Gastroesophageal sphincter (tissue), 4 donors: Measurements from ENCODE around the gene POMZP3. TPM values are rescaled to one million over a fixed set of nuclear protein-coding genes. Genes with fewer than 3 reads are reported as not detected.
A peak's percentile ranks its signal among the peaks of the same experiment; 100 is the strongest.
"Not testable (repeated sequence)": the region's sequence is repeated elsewhere in the genome, so short reads cannot be mapped to it uniquely, and the experiment has no call there.

Source experiments
- ATAC-seq: fragments of 150-250 bp; one replicate; pipeline ENCODE4 v1.9.1; 2016; ENCODE audit warnings: mild to moderate bottlenecking, moderate library complexity
- H3K27ac ChIP-seq, 4 donors: fragments of 200-600 bp; sonication (generic) in 3 of 4; 1 replicate in 3 of 4; 2 replicates in 1 of 4; pipeline ENCODE4 v1.5.1; 2016 to 2019
- H3K27me3 ChIP-seq: fragments of 200-600 bp; sonication (generic); one replicate; pipeline ENCODE4 v1.5.1; 2019
- H3K36me3 ChIP-seq, 2 donors: fragments of 200-600 bp; sonication (generic); one replicate each; pipeline ENCODE4 v1.5.1; 2019; ENCODE audit warnings: control low read depth in 1 of 2
- H3K4me1 ChIP-seq, 3 donors: fragments of 200-600 bp; sonication (generic); 1 replicate in 2 of 3; 2 replicates in 1 of 3; pipeline ENCODE4 v1.5.1; 2016 to 2019; ENCODE audit warnings: control low read depth in 2 of 3
- H3K4me3 ChIP-seq, 2 donors: fragments of 200-600 bp; sonication (generic); one replicate each; pipeline ENCODE4 v1.5.1; 2019; ENCODE audit warnings: mild to moderate bottlenecking in 1 of 2, moderate library complexity in 1 of 2
- H3K9me3 ChIP-seq, 3 donors: fragments of 200-600 bp; sonication (generic); one replicate each; pipeline ENCODE4 v1.5.1; 2017 to 2019; ENCODE audit warnings: control low read depth in 2 of 3
- CTCF ChIP-seq, 4 experiments: fragments of 200-600 bp in 2 of 4; fragments of 450-650 bp in 2 of 4; sonication (generic) in 1 of 4; IDR thresholded peaks; one replicate each; pipeline ENCODE4 v1.5.1; 2017 to 2019; ENCODE audit warnings: antibody characterized with exemption in 4 of 4, mild to moderate bottlenecking in 2 of 4, moderate library complexity in 2 of 4
- POLR2A ChIP-seq, 2 donors: fragments of 450-650 bp; IDR thresholded peaks; one replicate each; pipeline ENCODE4 v1.6.1; 2017; ENCODE audit warnings: antibody characterized with exemption in 2 of 2, mild to moderate bottlenecking in 2 of 2, moderate library complexity in 1 of 2
- WGBS, 2 donors: methylation state at CpG; one replicate each; pipeline ENCODE4 v1.1.5; 2018; ENCODE audit warnings: low coverage in 1 of 2; 5-methylcytosine and 5-hydroxymethylcytosine counted together
- total RNA-seq, 4 donors: library from RNA; depleted of rRNA; stranded (reverse); fragments of >200 nt; gene quantifications; one replicate each; pipeline ENCODE4 v1.1.0, GENCODE V29; 2016

The POMZP3 gene
- 1 to 10 TPM; 3.5 to 8.6 (median 7.2) TPM for total RNA-seq

DNA sequence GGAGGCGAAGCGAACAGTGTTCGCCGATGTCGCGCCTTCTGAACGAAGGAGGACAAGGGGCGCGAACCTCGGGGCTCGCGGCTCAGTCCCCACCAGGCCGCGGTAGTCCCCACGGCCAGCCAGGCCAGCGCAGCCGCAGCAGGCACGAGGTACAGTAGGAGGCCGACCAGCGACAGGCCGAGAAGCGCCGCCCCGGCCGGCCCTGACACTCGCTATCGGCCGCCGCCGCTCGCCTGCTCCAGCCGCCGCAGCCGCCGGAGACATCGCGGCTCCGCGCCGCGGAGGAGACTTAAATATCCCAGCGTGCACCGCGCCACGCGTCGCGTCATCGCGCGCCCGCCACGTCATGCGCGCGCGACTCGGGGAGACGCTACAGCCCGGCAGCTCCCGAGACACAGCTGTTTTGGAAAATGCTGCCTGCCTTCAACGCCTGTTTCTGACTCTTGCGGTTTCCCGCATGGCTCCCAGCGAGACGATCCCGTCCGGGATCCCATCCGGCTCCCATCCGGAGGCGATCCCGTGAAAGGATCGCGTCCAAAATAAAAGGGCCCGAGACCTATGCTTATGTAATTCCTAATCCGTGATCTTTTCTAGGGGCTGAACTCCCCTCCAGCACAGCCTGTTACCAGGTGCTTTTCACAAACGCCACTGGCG, at the start of gene POMZP3:
Gene POMZP3, minus strand, starts transcription at position 291 of the 654 bp plus-strand sequence. CDS start 1,215 bp downstream, outside the sequence.
- Histone ChIP-seq H3K36me3 (peaks cover 0 to 16% of the 10 kb centered on the region in 2 donors), H3K4me1 (peaks cover 0 to 12% (median 0%) of the 10 kb centered on the region in 3 donors)

GRCh38 chr7:76675783-76676182, 48.7 kb upstream of the POMZP3 start:
- H3K9me3 ChIP-seq, H3K27ac ChIP-seq, H3K27me3 ChIP-seq, ATAC-seq, H3K4me3 ChIP-seq, H3K36me3 ChIP-seq, H3K4me1 ChIP-seq: not testable (repeated sequence)
- 54 to 84% methylated on average over 2 of the region's 2 CpGs for WGBS, 2 donors

More for the DNA sequence above, at the start of gene POMZP3:
- WGBS, 2 donors = no CpG with 5 or more reads among the region's 78 CpGs
- ATAC-seq = peak; percentile 96
- TF ChIP-seq POLR2A (IDR thresholded peaks at IDR 0.05) = peak; percentile 59 to 87
- H3K4me3 ChIP-seq = peak within 1 kb of the TSS; percentile 59 to 96
- not testable (repeated sequence) for H3K9me3 ChIP-seq, H3K27me3 ChIP-seq
- H3K27ac ChIP-seq = peak within 1 kb of the TSS; percentile 83 to 99 (median 88)

DNA sequence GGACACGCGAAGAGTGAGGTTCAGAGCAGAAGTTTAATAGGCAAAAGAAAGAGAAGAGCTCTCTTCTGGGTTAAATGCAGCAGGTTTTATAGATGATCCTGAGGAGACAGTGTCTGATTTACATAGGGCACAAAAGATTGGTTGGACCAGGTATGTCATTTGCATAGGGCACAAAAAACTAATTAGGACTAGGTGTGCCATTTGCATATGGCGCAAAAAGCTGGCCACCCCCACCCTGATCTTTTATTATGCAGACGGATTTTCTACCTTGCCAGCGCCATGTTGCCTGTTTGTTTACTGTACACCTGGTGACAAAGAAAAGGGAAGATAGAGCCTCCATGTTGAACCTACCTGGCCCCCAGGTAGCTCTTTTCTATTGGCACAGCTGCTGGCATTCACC, 46.3 kb upstream of the POMZP3 start:
- not testable (repeated sequence) for ATAC-seq, H3K4me3 ChIP-seq, H3K9me3 ChIP-seq, H3K27ac ChIP-seq, H3K4me1 ChIP-seq, H3K27me3 ChIP-seq, H3K36me3 ChIP-seq
- WGBS, 2 donors = 88 to 92% methylated on average over 3 of the region's 5 CpGs

DNA sequence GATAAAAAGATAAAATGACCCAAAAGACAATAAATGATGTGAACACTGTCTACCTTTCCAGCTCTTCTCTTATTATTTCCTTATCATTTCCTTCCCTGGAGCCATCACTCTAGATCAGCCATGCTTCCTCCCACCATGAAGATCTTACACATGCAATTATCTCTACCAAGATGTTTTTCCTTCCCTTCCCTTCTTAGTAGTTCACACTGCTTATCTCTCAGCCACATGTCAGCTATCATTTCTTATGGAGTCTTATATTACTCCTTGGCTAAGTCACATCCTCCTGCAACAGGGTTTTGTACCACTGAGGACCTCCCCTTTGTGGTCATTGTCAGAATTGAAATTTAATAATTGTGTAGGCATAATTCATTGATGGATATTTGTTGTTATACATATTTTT, 32.1 kb upstream of the POMZP3 start:
- H3K4me3 ChIP-seq, H3K27ac ChIP-seq, H3K9me3 ChIP-seq, ATAC-seq, H3K4me1 ChIP-seq, H3K36me3 ChIP-seq, H3K27me3 ChIP-seq: not testable (repeated sequence)

DNA sequence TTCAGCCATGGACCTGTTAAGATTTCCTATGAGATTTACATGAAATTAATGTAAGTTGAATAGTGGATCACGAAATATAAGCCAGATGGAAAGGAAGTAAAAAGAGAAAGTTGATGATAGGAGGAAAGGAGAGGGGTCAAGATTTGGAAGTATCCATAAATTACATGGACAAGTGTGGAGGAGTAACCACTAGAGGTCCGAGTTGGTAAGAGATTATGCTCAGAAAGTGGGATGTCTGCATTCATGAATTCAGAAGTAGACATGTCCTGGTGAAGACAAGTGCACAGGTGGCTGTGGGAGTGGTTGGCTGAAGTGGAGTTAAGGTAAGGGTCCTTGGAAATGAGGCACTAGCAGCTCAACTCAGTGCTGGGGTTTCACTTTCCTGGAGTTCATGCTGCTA, 29.3 kb upstream of the POMZP3 start:
- not testable (repeated sequence) for H3K27ac ChIP-seq, ATAC-seq, H3K36me3 ChIP-seq, H3K4me1 ChIP-seq, H3K9me3 ChIP-seq, H3K4me3 ChIP-seq, H3K27me3 ChIP-seq
- WGBS, 2 donors = 53 to 80% methylated on average over 1 to 2 of the region's 2 CpGs

DNA sequence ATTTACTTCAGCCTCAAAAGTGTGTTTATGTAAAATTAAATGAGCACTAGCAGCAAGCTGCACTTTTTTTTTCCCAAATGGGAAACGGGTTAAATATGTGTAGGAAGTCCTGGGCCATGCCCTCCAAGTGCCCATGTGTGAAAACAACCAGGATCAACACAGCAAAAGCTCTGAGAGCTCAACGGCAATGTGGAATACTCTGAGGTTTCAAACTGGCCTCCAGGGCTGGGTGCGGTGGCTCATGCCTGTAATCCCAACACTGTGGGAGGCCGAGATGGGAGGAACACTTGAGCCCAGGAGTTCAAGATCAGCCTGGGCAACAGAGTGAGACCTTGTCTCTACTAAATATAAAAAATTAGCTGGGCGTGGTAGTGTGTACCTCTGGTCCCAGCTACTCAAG, 15.5 kb upstream of the POMZP3 start:
- H3K4me1 ChIP-seq, H3K9me3 ChIP-seq, ATAC-seq, H3K36me3 ChIP-seq, H3K27ac ChIP-seq, H3K27me3 ChIP-seq, H3K4me3 ChIP-seq: not testable (repeated sequence)
- WGBS, 2 donors = no CpG with 5 or more reads among the region's 5 CpGs

DNA sequence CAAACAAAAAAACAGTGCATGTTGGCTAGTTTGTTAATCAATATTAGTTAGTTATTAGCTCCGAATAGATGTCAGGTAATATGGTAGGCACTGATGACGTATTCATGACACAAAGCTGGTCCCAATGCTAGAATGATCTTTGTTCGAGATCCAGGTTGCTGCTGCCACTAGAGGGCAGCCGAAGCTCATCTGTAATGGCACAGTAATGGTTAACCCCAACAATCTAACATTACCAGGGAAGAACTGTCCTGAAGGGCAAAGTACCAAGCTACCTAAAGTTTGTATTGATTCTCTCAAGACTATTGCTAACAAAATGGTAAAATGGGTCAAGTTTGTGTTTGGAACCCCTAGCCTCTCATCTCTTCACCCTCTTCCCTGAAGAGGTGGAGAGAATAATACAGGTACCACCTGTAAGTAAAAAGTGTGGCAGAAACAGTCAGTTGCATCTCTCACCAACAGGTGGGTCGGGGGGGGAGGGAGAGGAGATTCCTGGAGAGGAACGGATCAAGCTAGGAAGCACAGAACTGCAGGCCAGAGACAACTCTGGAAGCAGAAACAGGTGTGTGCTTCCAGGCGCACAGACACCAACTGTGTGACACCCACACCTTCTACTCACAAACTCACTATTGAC, 10.1 kb upstream of the POMZP3 start:
- H3K4me1 ChIP-seq, H3K4me3 ChIP-seq, H3K36me3 ChIP-seq, H3K27ac ChIP-seq, H3K9me3 ChIP-seq, H3K27me3 ChIP-seq: not testable (repeated sequence)
- TF ChIP-seq CTCF (IDR thresholded peaks at IDR 0.05) = peak in 2 of 4 experiments; percentile 9 to 47
- ATAC-seq = peak; percentile 78
- 0 to 5% methylated on average over 1 to 4 of the region's 7 CpGs for whole genome bisulfite sequencing, 2 donors

- peak overlapping the region; percentile 83 to 99 (median 88) for H3K27ac ChIP-seq
- ATAC-seq = peak; percentile 71
Measured at GRCh38 chr7:76626581-76626980, 498 bp downstream of the POMZP3 start.

GRCh38 chr7:76619439-76620190, 7.5 kb downstream of the POMZP3 start:
- not testable (repeated sequence) for H3K4me3 ChIP-seq, H3K4me1 ChIP-seq, H3K27ac ChIP-seq, H3K27me3 ChIP-seq, H3K9me3 ChIP-seq
- no CpG with 5 or more reads among the region's 13 CpGs for WGBS, 2 donors
- peak; percentile 54 for ATAC-seq
- H3K36me3 ChIP-seq = peaks cover 0 to 57% of the 10 kb centered on the region in 2 donors

More at GRCh38 chr7:76626581-76626980, 498 bp downstream of the POMZP3 start:
- peaks cover 0 to 18% of the 10 kb centered on the region in 2 donors for H3K36me3 ChIP-seq
- H3K4me3 ChIP-seq = peak overlapping the region; percentile 59 to 96
- H3K4me1 ChIP-seq = peaks cover 0 to 12% (median 0%) of the 10 kb centered on the region in 3 donors
- H3K27me3 ChIP-seq, H3K9me3 ChIP-seq: not testable (repeated sequence)
- 0% methylated on average over 4 of the region's 34 CpGs; no CpG with 5 or more reads in 1 of the 2 donors for WGBS, 2 donors
